Body of pancreas (tissue), 4 donors: ENCODE measurements around the gene MPV17L2. TPM values are rescaled to one million over a fixed set of nuclear protein-coding genes. Genes with fewer than 3 reads are reported as not detected.

Experiments
- ATAC-seq: fragments of 150-250 bp; one replicate; pipeline ENCODE4 v1.9.1; 2016
- DNase-seq, 4 donors: peaks; one replicate each; pipeline ENCODE4 v3.0.0-alpha.2; 2019
- H3K27ac ChIP-seq, 4 donors: fragments of 200-600 bp; sonication (generic); 1 replicate in 3 of 4; 2 replicates in 1 of 4; pipeline versions ENCODE4 v1.5.1 to v1.6.1; 2016 to 2019; ENCODE audit warnings: mild to moderate bottlenecking in 1 of 4, mixed read lengths in 1 of 4, moderate library complexity in 1 of 4
- H3K27me3 ChIP-seq, 2 donors: fragments of 200-600 bp; sonication (generic); one replicate each; pipeline ENCODE4 v1.6.0; 2016; ENCODE audit warnings: mild to moderate bottlenecking in 1 of 2
- H3K36me3 ChIP-seq, 2 donors: fragments of 200-600 bp; sonication (generic); replicated peaks in 1 of 2; 2 replicates each; pipeline ENCODE4 v1.5.1; 2016; ENCODE audit warnings: low read depth in 2 of 2; ENCODE audit not compliant: insufficient read depth in 1 of 2
- H3K4me1 ChIP-seq: fragments of 200-600 bp; sonication (generic); one replicate; pipeline ENCODE4 v1.6.0; 2016
- H3K4me3 ChIP-seq, 2 donors: fragments of 200-600 bp; sonication (generic); 1 replicate in 1 of 2; 2 replicates in 1 of 2; pipeline ENCODE4 v1.5.1; 2016 to 2019
- H3K9me3 ChIP-seq, 3 donors: fragments of 200-600 bp; sonication (generic); 1 replicate in 2 of 3; 2 replicates in 1 of 3; pipeline ENCODE4 v1.5.1; 2016
- CTCF ChIP-seq, 7 experiments: fragments of 450-650 bp in 4 of 7; fragments of 200-600 bp in 3 of 7; sonication (generic) in 3 of 7; IDR thresholded peaks; one replicate each; pipeline ENCODE4 v1.5.1; 2016 to 2019; ENCODE audit warnings: antibody characterized with exemption in 7 of 7
- POLR2A ChIP-seq, 3 donors: fragments of 450-650 bp; IDR thresholded peaks; one replicate each; pipeline ENCODE4 v1.6.1; 2016; ENCODE audit warnings: antibody characterized with exemption in 3 of 3, mild to moderate bottlenecking in 2 of 3
- WGBS, 2 donors: methylation state at CpG; one replicate each; pipeline ENCODE4 v1.1.5; 2017; 5-methylcytosine and 5-hydroxymethylcytosine counted together
- intact Hi-C: fragments of 100-400 bp; cut with DNase I; formaldehyde crosslinking; loops from one replicate; pipeline ENCODE4 v1.15.1; 2023
- total RNA-seq, 2 donors: library from RNA; depleted of rRNA; stranded (reverse); fragments of >200 nt; gene quantifications; one replicate each; pipeline ENCODE4 v1.1.0, GENCODE V29; 2016

MPV17L2 gene
- total RNA-seq, 2 donors from 2014 or later: 3.4 to 5.6 TPM

- H3K4me3 ChIP-seq: no peak overlapping the region
- no peaks in the 10 kb centered on the region for H3K27me3 ChIP-seq
- H3K36me3 ChIP-seq: no peaks in the 10 kb centered on the region
- DNase-seq (no peak), ATAC-seq (no peak)
- H3K4me1 ChIP-seq: peaks cover 22% of the 10 kb centered on the region
- WGBS, 2 donors: 88% methylated on average over 6 of the region's 6 CpGs
- intact Hi-C loops: no loop called here
- no peak overlapping the region for H3K27ac ChIP-seq
- TF ChIP-seq POLR2A (IDR thresholded peaks at IDR 0.05) (no peak), CTCF (IDR thresholded peaks at IDR 0.05) (no peak)
- no peaks in the 10 kb centered on the region for H3K9me3 ChIP-seq
Measured at GRCh38 chr19:18198374-18198773, 5.4 kb downstream of the MPV17L2 start.

- no peaks in the 10 kb centered on the region for H3K9me3 ChIP-seq
- intact Hi-C loops: no loop called here
- ATAC-seq (no peak), DNase-seq (no peak)
- no peak overlapping the region for H3K4me3 ChIP-seq
- 83 to 93% methylated on average over 23 to 24 of the region's 24 CpGs for WGBS, 2 donors
- TF ChIP-seq CTCF (IDR thresholded peaks at IDR 0.05) (no peak), POLR2A (IDR thresholded peaks at IDR 0.05) (no peak)
- H3K36me3 ChIP-seq: no peaks in the 10 kb centered on the region
- H3K4me1 ChIP-seq: peaks cover 26% of the 10 kb centered on the region
- no peak overlapping the region for H3K27ac ChIP-seq
- no peaks in the 10 kb centered on the region for H3K27me3 ChIP-seq
Measured at GRCh38 chr19:18202397-18202777, 9.4 kb downstream of the MPV17L2 start.

- no peak for ATAC-seq
- H3K27ac ChIP-seq: peak overlapping the region in 1 of 4 donors; percentile 72
- 4 to 60% methylated on average over 1 to 32 of the region's 32 CpGs for WGBS, 2 donors
Measured at GRCh38 chr19:18202778-18203407, 9.9 kb downstream of the MPV17L2 start.

GRCh38 chr19:18203408-18203862 lies 10.4 kb downstream of the MPV17L2 start:
- WGBS, 2 donors: 1% methylated on average over 38 of the region's 38 CpGs; no CpG with 5 or more reads in 1 of the 2 donors
- peak overlapping the region; percentile 32 to 80 for H3K4me3 ChIP-seq
- ATAC-seq (peak; percentile 4), DNase-seq (peak in 3 of 4 donors; percentile 32 to 46 (median 43))
- intact Hi-C loops: no loop called here
- peaks cover 26% of the 10 kb centered on the region for H3K4me1 ChIP-seq
- no peaks in the 10 kb centered on the region for H3K9me3 ChIP-seq
- peak overlapping the region; percentile 52 to 81 (median 63) for H3K27ac ChIP-seq
- H3K27me3 ChIP-seq: no peaks in the 10 kb centered on the region
- no peaks in the 10 kb centered on the region for H3K36me3 ChIP-seq
- TF ChIP-seq POLR2A (IDR thresholded peaks at IDR 0.05) (no peak), CTCF (IDR thresholded peaks at IDR 0.05) (no peak)

More at GRCh38 chr19:18202778-18203407, 9.9 kb downstream of the MPV17L2 start:
- Histone ChIP-seq H3K9me3 (no peaks in the 10 kb centered on the region), H3K4me1 (peaks cover 26% of the 10 kb centered on the region), H3K36me3 (no peaks in the 10 kb centered on the region), H3K27me3 (no peaks in the 10 kb centered on the region), H3K4me3 (peak overlapping the region in 1 of 2 donors; percentile 32)
- peak in 2 of 4 donors; percentile 16 to 27 for DNase-seq
- intact Hi-C loops: no loop called here
- TF ChIP-seq CTCF (IDR thresholded peaks at IDR 0.05): peak in 1 of 7 experiments; percentile 21
- TF ChIP-seq POLR2A (IDR thresholded peaks at IDR 0.05): no peak
